ENCODE data around the gene FCN1.

Gene FCN1

DNA sequence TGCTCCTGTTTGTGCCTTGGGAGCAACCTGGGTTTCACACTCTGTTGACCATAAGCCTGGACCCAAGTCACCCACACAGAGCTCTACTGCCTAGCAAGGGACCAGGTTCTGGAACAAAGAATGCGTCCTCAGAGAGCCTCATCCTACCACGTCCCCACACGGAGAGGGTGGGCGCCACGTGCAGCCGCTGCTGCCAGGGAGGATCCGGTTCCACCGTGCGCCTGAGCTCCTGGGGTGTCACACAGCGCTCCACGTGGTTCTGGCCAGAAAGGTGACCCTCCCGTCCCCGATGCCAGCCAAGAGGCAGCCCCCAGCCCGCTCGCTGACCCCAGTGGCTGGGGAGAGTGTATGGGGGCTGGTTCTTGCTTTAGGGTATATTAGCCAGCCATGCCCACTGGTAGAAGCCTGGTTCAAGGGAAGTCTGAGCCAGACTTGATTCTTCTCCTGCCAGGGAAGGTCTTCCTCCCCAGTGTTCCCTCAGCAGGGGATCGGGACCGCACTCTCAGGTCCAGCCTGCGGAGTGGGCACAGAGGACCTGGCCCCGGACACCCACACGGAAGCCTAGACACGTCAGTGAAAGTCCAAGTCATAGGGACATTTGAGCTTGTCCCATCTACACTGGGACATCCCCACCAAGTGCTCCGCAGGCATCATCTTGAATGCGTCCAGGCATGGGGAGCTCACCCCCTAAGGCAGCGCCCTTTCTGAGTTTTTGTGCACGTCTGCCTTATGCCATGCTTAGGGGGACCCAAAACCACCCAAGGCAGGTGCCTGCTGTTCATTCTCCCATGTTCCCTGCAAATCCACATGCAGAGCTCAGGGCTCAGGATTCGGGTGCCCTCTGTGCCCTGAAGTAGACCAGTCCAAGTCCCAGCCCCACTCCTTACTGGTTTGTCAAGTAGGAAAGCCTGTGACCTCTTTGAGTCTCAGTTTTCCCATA is 2.4 kb downstream of the FCN1 start:
- Mint-ChIP-seq H3K27ac (no peak overlapping the region), H3K4me3 (no peak overlapping the region), H3K9me3 (peaks cover 11% of the 10 kb centered on the region), H3K4me1 (ENCODE audit: low read depth) (no peaks in the 10 kb centered on the region), H3K27me3 (peaks cover 12% of the 10 kb centered on the region), H3K36me3 (ENCODE audit: low read depth) (peaks cover 6% of the 10 kb centered on the region)

DNA sequence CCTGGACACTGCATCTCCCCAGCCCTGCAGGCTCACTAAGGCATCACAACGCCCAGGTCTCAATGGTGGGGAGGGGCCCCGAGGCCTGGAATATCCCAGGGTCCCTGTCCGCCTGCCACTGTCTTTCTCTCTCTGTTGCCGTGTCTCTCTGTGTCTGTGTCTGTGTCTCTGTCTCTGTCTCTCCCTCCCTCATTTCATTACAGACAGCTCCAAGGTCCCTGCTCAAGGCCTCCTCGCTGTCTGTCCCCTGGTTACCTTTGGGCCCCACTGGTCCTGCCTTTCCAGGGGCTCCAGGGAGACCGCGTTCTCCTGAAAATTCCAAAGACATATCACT is 3.2 kb downstream of the FCN1 start:
- H3K27ac Mint-ChIP-seq, result no peak overlapping the region
- peaks cover under 1% of the 10 kb centered on the region for H3K36me3 Mint-ChIP-seq (ENCODE audit: low read depth)
- peaks cover 5% of the 10 kb centered on the region for H3K9me3 Mint-ChIP-seq
- H3K4me3 Mint-ChIP-seq, result no peak overlapping the region
- H3K4me1 Mint-ChIP-seq (ENCODE audit: low read depth), result no peaks in the 10 kb centered on the region
- peaks cover 12% of the 10 kb centered on the region for H3K27me3 Mint-ChIP-seq

DNA sequence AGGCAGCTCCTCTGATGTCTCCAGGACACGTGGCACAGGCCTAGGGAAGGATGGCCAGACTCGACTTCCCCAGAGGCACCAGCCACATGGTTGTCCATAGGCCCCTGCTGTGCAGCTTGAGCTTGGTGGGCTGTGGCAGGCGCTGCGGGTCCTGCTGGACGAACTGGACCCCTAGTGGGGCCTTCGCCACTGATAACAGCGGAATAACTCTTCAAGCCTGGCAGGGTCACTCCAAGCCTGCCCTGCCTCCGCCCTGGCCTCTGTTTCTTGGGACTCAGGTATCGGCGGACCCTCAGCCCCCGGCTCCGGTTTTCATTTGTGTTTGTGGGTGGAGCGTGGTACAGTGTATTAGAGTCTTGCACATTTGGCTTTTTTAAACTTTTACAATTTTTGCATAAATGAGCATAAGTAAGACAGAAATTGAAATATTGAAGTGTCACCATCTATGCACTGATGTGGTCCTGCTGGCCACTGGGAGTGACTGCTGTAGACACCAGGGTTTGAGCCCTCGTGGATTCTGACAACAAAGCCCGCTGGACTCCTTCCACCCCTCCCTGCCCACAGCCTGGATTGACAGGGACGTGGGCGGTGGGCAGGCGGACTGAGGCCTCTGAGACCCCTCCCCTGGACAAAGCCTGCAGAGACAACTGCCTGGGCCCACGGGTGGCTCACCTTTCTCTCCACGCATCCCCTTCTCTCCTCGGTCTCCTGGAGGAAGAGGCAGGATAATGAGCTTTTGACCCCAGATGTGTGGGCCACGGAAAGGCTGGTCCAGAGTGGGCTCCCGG is 3.8 kb downstream of the FCN1 start:
- H3K36me3 Mint-ChIP-seq (ENCODE audit: low read depth), result no peaks in the 10 kb centered on the region
- H3K4me3 Mint-ChIP-seq, result no peak overlapping the region
- H3K27ac Mint-ChIP-seq, result no peak overlapping the region
- peaks cover 5% of the 10 kb centered on the region for H3K9me3 Mint-ChIP-seq
- H3K4me1 Mint-ChIP-seq (ENCODE audit: low read depth), result no peaks in the 10 kb centered on the region
- H3K27me3 Mint-ChIP-seq, result peaks cover 14% of the 10 kb centered on the region

DNA sequence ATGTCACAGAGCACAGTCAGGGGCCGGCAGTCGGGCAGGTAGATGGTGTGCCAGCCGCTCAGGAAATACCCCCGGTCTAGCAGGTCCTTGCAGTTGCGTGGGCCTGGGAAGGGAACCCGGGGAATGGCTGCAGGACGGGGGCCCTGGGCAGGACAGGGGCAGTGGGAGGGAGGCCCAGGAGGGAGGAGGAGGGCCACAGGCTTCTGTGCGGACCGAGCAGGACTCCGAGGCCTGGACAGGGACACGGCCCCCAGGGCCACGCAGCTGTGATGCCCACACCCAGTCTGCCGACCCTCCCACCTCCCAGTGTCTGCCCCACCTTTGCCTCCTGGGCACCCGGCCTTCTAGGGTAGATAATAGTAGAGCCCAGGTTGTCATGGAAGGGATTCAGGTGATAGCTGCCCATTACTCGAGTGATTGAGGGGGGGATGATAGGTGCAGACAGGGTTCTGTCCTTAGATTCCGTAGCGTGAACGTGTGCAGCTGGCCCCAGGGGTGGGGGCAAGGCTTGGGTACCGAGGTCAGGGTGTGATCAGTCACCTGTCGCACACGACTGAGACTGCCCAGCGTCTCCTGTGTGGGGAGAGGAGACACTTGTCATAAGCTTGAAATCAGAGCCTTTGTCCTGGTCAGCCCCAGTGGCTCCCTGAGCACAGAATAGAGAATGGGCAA is 4.5 kb downstream of the FCN1 start:
- Mint-ChIP-seq H3K36me3 (ENCODE audit: low read depth) (no peaks in the 10 kb centered on the region), H3K27ac (no peak overlapping the region), H3K4me3 (no peak overlapping the region), H3K27me3 (peaks cover 14% of the 10 kb centered on the region), H3K9me3 (peaks cover under 1% of the 10 kb centered on the region), H3K4me1 (ENCODE audit: low read depth) (no peaks in the 10 kb centered on the region)

DNA sequence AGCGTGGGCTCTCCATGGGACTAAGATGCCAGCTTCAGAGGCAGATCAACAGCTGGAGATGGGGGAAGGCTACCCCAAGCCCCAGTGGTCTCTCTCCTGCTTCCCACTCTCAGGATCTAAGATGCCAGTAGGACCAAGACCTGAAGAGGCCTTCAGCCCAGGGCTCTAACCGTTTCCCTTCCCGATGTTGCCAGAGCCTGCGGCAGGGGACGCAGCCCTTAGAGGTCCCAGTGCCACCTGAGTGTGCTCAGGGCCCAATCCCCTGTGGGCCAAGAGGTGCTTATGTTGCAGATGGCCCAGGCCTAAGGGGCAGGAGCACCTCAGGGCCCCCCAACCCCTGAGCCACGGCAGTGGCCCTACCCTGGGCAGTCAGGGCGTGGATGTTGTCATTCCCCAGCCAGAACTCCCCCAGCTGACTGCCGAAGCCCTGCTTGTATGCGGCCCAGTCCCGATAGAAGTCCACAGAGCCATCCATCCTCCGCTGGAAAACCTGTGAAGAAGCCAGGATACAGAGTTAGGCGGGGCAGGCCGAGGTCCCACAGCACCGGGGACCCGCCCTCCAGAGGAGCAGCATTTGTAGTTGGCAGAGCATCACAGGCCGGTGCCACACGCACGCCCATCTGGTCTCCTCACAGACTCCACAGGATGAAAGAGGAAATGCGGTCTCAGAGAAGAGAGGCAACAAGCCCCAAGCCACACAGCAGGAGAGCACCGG is 5.4 kb downstream of the FCN1 start:
- Mint-ChIP-seq H3K9me3 (no peaks in the 10 kb centered on the region), H3K4me1 (ENCODE audit: low read depth) (no peaks in the 10 kb centered on the region), H3K27me3 (peaks cover 18% of the 10 kb centered on the region), H3K4me3 (no peak overlapping the region), H3K36me3 (ENCODE audit: low read depth) (no peaks in the 10 kb centered on the region), H3K27ac (no peak overlapping the region)

DNA sequence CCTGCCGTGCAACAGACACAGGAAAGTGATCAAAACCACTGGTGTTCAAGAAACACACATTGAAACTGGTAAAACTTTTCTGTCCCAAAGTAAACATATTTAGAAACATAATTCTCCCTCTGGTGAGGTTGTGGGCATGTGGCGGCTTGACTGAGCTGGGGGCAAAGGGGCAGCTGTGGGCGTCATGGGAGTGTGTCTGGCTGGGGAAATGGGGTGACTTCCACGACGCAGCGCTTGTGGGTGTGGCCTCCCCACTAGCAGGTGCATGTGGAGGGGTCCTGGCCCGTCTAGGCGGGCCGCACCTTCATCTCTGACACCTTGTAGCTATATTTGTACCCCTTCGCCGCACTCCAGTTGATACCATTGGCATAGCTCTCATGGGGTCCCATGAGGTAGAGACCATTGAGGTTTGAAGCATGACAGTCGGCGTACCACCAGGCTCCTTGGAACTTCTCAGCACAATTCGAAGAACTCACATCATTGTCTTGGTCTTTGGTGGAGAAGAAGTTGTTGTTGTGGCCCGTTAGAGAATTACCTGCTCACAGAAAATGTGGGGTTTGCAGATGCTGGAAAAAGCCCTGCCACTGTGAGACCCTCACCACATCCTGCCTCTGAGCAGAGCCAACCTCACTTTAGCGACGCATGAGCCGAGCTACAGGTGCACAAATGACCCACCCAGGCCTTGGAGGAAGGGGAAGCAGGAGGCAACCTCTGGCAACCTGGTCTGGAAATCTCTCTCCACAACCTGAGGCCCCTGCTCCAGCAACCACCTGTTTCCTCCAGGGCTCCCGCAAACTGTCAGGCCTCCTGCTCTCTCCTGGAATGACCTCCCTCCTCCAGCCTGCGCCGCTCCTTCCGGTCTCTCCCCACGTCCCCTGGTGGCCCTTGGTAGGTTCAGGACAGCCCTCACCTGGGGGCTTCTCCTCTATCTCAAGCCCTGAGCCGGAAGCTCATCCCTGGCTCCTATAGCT is 7.9 kb downstream of the FCN1 start:
- H3K36me3 Mint-ChIP-seq (ENCODE audit: low read depth), result no peaks in the 10 kb centered on the region
- no peaks in the 10 kb centered on the region for H3K9me3 Mint-ChIP-seq
- no peaks in the 10 kb centered on the region for H3K4me1 Mint-ChIP-seq (ENCODE audit: low read depth)
- no peak overlapping the region for H3K27ac Mint-ChIP-seq
- H3K27me3 Mint-ChIP-seq, result peaks cover 18% of the 10 kb centered on the region
- H3K4me3 Mint-ChIP-seq, result no peak overlapping the region

DNA sequence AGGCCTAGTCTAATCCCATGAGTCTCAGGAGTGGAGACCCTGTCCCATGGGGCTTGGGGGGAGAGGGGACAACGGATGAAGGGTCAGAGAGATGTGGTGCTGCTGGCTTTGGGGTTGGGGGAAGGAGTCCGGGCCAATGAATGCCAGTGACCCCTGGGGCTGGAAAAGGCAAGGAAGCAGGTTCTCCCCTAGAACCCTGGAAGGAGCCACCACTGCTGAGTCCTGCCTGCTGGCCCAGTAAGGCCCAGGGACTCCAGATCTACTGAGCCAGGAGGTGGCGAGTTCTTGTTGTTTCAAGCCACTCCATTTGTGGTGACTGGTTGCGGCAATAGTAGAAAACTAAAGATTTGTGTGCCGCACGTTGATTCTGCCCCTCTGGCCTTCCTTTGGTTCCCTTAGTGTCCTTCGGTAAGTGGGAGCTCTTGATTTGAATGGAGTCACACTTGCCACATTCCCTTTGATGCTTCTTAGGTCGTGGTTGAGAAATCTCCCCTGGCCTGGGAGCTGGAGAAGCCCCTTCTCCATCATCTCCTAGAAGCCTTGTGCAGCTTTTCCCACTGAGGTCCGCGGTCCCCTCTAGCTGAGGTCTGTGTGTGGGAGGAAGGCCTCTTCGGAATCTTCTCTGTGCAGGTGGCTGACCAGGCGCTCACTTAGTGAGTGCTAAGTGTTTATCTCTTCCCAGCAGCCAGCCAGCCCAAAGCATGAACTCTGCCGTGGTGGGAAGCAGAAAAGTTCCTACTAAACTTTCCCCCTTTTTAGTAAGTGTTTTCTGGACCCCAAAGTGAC is 9.0 kb downstream of the FCN1 start:
- Mint-ChIP-seq H3K27me3 (peaks cover 20% of the 10 kb centered on the region), H3K4me1 (ENCODE audit: low read depth) (no peaks in the 10 kb centered on the region), H3K9me3 (no peaks in the 10 kb centered on the region), H3K36me3 (ENCODE audit: low read depth) (no peaks in the 10 kb centered on the region), H3K4me3 (no peak overlapping the region), H3K27ac (no peak overlapping the region)

DNA sequence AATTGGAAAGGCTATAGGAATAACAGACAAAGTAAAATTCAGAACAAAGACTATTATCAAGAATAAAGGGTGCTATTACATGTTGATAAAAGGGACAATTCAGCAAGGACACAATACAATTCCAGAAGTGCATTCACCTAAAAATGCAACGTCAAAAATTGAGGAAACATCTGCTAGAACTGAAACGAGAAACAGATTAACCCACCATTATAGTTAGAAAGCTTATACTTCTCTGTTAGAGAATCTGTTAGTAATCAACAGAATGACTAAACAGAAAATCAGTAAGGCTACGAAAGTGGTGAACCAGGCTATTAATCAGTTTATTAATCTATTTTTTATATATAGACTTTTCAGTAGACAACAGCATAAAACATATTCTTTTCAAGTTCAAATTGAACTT is 14.8 kb downstream of the FCN1 start:
- Mint-ChIP-seq H3K27me3 (peaks cover 21% of the 10 kb centered on the region), H3K4me1 (ENCODE audit: low read depth) (no peaks in the 10 kb centered on the region), H3K27ac (no peak overlapping the region), H3K36me3 (ENCODE audit: low read depth) (no peaks in the 10 kb centered on the region), H3K4me3 (no peak overlapping the region), H3K9me3 (peaks cover 9% of the 10 kb centered on the region)

DNA sequence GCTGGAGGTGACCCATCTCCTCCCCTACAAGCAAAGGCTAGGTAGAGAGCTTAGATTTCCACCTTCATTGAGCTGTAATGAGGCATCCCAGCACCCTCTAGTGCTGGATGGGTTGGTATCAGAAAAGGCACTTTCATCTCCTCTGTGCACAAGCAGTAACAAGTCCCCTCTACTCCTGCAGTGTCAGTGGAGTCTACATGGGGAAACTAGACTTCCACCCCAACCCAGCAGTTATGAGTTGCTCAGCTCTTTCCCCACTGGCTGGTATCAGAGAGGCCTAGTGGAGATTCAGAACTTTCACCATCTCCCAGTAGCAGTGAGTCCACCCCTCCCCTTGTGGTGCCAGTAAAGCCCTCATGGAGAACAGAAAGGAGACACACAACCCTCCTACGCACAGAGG is 17.9 kb downstream of the FCN1 start:
- peaks cover 9% of the 10 kb centered on the region for H3K9me3 Mint-ChIP-seq
- H3K4me3 Mint-ChIP-seq, result no peak overlapping the region
- no peaks in the 10 kb centered on the region for H3K4me1 Mint-ChIP-seq (ENCODE audit: low read depth)
- no peaks in the 10 kb centered on the region for H3K36me3 Mint-ChIP-seq (ENCODE audit: low read depth)
- no peak overlapping the region for H3K27ac Mint-ChIP-seq
- H3K27me3 Mint-ChIP-seq, result peaks cover 24% of the 10 kb centered on the region

DNA sequence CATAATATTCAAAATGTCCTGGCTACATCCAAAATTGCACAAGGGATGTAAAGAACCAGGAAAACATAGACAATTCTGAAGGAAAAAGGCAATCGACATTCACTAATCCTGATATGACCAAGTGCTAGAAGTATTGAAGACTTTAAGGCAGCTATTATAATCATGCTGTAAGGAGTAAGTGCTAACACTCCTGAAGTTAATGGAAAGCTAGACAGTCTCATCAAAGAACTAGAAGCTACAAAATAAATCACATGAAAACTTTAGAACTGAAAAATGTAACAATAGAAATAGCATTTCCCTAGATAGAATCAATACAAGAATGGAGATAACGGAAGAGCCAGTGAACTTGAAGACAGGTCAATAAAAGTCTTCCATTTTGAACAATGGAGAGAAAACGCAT is 18.5 kb downstream of the FCN1 start:
- H3K27me3 Mint-ChIP-seq, result peaks cover 24% of the 10 kb centered on the region
- peaks cover 9% of the 10 kb centered on the region for H3K9me3 Mint-ChIP-seq
- H3K27ac Mint-ChIP-seq, result no peak overlapping the region
- no peaks in the 10 kb centered on the region for H3K4me1 Mint-ChIP-seq (ENCODE audit: low read depth)
- no peaks in the 10 kb centered on the region for H3K36me3 Mint-ChIP-seq (ENCODE audit: low read depth)
- no peak overlapping the region for H3K4me3 Mint-ChIP-seq

DNA sequence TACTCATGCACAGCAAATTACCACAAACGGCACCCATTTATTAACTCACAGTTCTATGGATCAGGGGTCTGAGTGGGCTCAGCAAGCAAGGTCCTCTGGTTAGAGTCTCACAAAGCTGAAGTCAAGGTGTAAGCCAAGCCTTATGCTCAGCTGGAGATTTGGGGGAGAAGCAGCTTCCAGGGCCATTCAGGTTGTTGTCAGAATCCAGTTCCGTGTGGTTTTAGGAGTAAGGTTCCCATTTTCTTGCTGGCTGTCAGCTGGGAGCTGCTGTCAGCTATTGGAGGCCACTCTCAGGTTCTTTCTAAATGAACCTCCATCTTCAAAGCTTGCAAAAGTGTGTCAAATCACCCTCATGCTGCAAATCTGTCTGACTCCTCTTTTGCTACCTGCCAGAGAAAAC is 19.4 kb downstream of the FCN1 start:
- H3K9me3 Mint-ChIP-seq, result peaks cover 9% of the 10 kb centered on the region
- H3K4me1 Mint-ChIP-seq (ENCODE audit: low read depth), result no peaks in the 10 kb centered on the region
- H3K4me3 Mint-ChIP-seq, result no peak overlapping the region
- H3K27ac Mint-ChIP-seq, result no peak overlapping the region
- peaks cover 18% of the 10 kb centered on the region for H3K27me3 Mint-ChIP-seq
- no peaks in the 10 kb centered on the region for H3K36me3 Mint-ChIP-seq (ENCODE audit: low read depth)

DNA sequence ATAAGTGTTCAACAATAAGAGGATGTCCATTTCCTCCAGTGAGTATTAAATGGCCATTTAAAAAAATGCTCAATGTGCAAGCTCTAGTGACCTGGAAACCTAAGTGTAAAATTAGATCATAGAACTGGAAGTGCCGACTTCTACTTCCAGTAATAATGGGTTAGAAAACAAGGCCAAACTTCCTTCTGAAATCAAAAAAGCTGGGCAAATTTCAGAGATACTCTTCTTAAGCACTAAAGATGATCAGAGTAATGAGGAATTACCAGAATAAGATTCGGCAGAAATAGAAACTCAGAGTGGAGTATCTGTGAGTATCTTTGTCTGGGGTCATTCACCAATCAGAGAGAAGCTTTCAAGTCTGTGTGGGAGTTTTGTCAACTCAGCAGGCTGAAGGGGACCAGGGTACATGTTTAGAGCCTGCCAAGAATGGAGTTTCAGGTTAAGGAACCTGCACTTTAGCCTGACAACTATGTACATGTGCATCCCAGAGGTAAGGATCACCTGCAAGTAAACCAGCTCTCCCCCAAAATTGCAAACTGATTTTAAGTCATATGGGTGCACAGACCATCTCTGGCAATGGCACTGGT is 20.0 kb downstream of the FCN1 start:
- Mint-ChIP-seq H3K4me1 (ENCODE audit: low read depth) (no peaks in the 10 kb centered on the region), H3K27ac (no peak overlapping the region), H3K4me3 (no peak overlapping the region), H3K9me3 (peaks cover 9% of the 10 kb centered on the region), H3K36me3 (ENCODE audit: low read depth) (no peaks in the 10 kb centered on the region), H3K27me3 (peaks cover 20% of the 10 kb centered on the region)
